Inflammatory macrophage treated with lipopolysaccharide for 1 hour (primary cell): Measurements from ENCODE around the gene IL23A.
"Not testable (repeated sequence)": the region's sequence is repeated elsewhere in the genome, so short reads cannot be mapped to it uniquely, and the experiment has no call there.

ENCODE experiments used
- DNase-seq, 2 donors: peaks; one replicate each; pipeline ENCODE4 v3.0.0-alpha.2; 2020 to 2022

Gene IL23A

GRCh38 chr12:56338308-56339157 lies at the start of gene IL23A:
IL23A (plus strand) TSS chr12:56338884; CDS start chr12:56339045, 161 bp downstream.
- peak; percentile 55 to 83 for DNase-seq

- DNase-seq, result no peak
Observed at GRCh38 chr12:56293795-56294194, 44.9 kb upstream of the IL23A start.

DNA sequence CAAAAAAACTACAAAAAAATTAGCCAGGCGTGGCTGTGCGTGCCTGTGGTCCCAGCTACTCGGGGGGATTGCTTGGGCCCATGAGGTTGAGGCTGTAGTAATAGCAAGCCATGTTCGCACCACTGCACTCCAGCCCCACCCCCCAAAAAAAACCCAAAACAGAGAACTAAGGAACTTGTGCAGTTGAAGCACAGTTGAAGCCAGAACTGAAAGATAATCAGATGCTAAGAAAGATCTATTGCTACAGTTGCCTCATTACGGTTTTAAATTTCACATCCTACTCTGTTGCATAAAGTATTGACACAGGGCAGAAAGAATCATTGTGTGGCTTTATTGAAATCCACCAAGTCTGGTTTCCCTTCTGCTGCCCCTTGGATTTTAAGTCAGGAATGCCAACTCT lies 42.4 kb upstream of the IL23A start:
- DNase-seq, result peak; percentile 68 to 74

DNA sequence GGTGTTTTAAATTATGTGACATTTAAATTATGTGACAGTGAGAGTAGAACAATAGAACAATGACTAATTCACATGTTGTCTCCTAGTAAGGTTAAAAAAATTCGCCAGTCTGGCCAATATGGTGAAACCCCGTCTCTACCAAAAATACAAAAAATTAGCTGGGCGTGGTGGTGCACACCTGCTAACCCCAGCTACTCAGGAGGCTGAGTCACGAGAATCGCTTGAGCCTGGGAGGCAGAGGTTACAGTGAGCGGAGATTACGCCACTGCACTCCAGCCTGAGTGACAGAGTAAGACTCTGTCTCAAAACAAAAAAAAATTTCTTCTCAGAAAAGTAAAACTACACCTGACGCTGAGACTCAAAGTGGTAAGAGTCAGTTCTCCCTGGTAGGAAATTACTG lies 41.3 kb upstream of the IL23A start:
- DNase-seq, result no peak

GRCh38 chr12:56298828-56299227 lies 39.9 kb upstream of the IL23A start:
- no peak for DNase-seq

- DNase-seq, result peak; percentile 28 to 38
Observed at GRCh38 chr12:56299308-56299852, 39.3 kb upstream of the IL23A start.

DNA sequence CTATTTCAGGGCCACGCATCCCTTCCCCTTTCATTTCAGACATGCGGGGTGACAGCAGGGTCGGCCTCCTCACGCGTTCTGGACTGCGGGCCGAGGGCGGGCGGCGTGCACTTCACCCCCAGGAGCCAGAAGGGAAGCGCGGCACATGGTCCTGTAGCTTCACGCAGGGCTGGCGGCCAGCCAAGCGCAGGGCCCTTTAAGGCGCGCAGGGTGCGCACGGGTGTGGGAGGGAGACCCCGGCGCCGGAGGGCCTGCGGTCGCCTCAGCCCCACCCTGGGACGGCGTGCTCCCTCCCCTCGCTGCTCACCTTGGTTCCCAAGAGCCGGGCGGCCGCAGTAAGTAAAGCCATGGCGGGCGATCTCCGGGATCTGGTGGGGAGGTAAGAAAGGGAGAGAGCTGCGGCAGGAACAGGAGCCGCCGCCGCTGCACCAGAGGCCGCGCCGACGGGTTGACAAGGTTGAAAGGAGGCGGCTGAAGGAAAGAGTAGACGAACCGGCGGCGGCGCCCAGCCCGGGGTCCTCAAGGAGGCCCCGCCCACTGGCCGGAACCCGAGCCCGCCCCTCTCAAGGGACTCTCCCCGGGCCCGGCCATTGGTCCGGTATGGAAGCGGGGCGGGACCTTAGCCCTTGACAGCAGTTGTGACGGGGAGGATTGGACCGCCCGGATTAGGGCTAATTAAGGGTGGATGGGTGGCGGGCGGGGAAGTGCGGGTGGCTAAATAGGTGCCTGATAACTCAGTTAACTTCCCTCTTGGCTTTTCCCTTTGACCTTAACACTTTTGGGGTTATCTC lies 38.6 kb upstream of the IL23A start, which contains the start of gene CS:
Gene CS, minus strand, starts transcription at position 478 of the 791 bp plus-strand sequence. Its CDS starts 129 bp downstream, at position 349.
- DNase-seq, result peak; percentile 99

DNA sequence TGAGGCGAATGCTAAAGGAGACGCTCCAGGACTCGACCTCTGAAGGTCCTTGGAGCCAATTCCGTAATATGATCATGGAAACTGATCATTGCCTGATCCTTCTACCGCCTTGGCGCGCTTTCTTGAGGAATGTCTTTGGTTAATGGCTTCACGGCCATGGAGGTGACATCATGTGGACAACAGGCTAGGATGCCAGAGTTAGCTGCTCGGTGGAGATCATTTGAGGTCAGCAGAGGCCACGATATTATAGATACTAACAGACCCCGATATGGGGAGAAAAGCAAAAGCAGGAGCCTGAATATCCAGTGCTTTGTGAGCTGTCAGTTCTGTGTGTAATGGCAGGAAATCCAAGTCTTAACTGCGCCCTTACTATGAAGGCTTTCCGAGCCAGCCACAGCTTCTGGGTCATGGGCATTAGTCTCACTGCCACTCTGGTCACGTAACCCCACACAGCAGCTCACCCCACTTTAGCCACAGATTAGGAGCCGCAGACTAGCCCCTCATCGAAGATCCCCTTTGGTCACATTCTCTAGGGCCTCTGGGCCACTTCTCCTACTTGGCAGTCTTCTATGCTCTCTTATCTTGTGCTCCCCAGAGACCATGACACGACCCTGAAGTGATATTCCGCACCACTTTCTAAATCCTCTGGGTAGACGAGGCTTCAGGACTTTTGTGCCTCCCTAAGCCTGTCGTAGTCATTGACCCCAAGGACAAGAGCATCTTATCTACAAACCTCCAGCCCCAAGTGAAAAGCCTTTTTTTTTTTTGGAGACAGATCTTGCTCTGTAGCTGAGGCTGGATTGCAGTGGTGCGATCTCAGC lies 37.8 kb upstream of the IL23A start:
- DNase-seq, result no peak

- no peak for DNase-seq
Observed at GRCh38 chr12:56304276-56304675, 34.4 kb upstream of the IL23A start.

DNA sequence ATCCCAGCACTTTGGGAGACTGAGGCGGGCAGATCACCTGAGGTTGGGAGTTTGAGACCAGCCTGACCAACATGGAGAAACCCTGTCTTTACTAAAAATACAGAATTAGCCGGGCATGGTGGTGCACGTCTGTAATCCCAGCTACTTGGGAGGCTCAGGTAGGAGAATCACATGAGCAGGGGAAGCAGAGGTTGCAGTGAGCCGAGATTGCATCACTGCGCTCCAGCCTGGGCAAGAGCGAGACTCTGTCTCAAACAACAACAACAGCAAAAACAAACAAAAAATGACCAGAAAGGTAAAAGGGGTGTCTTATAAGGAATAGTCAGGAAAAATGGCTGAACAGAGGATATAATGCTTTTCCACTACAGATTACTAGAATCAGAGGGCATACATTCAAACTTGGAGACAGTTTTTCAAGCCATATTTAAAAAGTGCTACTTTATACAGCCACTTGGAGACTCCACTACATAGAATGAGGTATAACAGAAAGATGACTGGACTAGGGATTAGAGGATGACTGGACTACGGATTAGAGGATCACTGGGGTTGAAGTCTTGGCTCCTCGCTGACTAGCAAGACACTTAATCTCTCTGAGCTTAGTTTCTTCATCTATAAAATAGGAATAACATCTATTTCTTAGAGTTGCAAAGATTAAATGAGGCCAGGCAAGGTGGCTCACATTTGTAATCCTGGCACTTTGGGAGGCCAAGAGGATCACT lies 33.7 kb upstream of the IL23A start:
- no peak for DNase-seq

DNA sequence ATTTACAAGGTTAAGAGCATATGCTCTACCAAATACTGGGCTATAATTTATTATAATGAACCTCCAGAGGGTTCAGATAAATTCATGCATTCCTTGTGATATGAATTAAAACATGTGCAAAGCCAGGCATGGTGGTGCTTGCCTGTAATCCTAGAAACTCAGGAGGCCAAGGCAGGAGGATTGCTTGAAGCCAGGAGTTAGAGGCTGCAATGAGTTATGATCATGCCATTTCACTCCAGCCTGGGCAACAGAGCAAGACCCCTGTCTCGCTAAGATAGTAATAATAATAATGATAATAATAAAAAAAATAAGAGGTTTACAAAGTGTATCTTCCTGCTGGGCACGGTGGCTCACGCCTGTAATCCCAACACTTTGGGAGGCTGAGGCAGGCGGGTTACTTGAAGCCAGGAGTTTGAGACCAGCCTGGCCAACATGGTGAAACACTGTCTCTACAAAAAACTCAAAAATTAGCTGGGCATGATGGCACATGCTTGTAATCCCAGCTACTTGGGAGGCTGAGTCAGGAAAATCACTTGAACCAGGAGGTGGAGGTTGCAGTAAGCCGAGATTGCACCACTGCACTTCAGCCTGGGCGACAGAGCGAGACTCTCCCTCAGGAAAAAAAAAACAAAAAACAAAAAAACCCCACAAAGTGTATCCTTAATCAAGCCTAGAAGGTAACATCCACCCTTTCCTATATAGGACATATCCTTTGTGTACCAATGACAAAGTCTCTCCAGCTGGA lies 31.3 kb upstream of the IL23A start:
- DNase-seq, result no peak

DNA sequence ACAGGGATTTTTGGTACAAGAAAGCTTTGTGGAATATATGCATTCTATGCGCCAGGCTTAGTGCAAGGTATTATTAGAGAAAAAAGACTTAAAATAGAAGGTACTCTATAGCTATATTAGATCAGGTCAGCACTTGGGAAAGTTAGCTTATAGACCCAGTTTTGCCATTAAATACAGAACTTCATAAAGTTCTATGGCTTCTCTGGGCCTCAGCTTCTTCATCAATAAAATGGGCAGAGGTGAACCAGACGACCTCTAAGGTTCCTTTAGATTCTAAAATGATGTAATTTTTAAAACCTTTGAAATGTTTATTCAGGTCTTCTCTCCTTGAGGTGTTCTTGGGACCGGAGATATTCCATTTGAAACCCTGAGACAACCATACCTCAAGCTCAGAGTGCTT lies 30.0 kb upstream of the IL23A start:
- DNase-seq, result no peak

DNA sequence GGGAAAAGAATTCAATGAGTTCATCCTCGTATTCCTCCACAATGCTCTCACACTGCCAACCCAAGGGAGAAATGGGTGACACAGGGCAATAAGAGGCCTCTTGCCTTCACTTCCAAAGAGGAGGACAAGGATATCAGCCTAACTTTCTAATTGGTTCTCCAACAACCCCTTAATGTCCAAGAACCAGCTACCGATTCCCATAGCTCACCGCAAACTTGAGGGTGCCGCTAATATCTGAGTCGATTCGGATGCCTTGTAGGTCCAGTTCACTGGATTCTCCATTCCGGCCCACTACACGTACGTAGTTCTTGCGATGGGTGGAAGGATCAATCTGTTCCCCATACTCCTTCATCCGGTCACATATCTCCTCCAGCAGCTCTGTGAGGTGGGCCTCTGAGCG lies 27.7 kb upstream of the IL23A start:
- no peak for DNase-seq

DNA sequence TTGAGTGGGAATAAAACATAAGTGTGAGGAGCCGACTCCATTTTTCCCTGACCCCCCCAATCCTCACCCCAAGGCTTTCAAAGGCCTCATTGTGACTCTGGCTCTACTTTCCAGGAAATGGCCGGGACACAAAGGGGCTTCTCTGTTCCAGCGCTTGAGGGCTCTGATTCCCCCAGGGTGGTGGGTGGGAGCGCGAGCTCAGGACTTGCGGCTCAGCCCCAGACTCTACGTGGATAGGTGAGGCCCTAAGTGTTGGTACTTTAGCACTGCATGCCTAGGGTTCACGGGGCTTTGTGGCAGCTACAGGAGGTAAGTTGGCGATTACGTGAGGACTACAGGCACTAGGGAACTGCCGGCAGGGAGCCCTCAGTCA lies 23.4 kb upstream of the IL23A start:
- DNase-seq, result no peak

- DNase-seq, result peak; percentile 92 to 94
Observed at GRCh38 chr12:56315622-56316473, 22.8 kb upstream of the IL23A start, which contains the start of gene CNPY2. CNPY2 (minus strand) TSS chr12:56315988; CDS start chr12:56315217, 771 bp downstream.

DNA sequence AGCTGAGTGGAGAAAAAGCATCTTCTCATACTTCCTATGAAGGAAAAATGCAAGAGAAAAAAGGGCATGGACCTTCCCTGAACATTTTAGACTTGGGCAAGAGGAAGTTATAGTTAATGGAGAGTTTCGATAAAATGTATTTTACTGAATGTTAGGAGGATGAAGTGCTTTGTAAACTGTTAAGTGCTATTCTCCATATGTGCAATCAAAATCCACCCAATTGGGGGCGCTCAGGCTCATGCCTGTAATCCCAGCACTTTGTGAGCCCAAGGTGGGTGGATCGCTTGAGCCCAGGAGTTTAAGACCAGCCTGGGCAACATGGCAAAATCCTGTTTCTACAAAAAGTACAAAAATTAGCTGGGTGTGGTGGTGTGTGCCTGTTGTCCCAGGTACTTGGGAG lies 21.0 kb upstream of the IL23A start:
- no peak for DNase-seq

DNA sequence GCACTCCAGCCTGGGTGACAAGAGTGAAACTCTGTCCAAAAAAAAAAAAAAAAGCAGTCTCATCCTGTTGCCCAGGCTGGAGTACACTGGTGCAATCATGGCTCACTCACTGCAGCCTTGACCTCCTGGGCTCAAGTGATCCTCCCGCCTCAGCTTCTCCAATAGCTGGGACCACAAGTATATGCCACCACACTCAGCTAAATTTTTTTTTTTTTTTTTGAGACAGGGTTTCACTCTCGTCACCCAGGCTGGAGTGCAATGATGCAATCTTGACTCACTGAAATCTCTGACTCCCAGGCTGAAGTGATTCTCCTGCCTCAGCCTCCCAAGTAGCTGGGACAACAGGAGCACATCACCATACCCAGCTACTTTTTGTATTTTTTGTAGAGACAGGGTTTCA lies 17.7 kb upstream of the IL23A start:
- peak; percentile 63 to 68 for DNase-seq

DNA sequence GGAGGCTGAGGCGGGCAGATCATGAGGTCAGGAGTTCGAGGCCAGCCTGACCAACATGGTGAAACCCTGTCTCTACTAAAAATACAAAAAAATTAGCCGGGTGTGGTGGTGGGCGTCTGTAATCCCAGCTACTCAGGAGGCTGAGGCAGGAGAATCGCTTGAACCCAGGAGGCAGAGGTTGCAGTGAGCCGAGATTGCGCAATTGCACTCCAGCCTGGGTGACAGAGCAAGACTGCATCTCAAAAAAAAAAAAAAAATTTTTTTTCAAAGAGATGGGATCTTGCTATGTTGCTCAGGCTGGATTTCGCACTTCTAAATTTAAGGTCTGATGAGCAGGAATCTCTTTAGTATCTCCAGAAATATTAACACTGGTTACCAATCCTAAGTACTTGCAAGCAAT lies 17.1 kb upstream of the IL23A start:
- not testable (repeated sequence) for DNase-seq

DNA sequence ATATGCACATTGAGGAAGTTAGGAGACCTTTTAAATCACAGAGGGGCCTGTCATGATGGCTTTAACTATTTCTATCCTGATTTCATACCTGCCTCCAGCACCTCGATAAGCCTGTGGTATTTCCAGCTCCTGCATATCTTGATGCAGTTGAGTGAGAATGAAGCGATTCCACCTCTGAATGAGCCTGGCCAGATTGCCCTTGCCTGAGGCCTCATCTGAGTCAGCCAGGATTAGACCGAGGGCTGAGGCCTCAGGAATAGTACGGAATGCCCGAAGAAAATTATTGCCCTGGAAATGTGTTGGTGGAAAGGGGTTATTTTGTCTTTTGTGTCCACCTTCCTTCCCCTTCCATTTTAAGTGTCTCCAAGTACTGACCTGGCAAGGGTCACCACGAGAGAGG lies 14.5 kb upstream of the IL23A start:
- no peak for DNase-seq

DNA sequence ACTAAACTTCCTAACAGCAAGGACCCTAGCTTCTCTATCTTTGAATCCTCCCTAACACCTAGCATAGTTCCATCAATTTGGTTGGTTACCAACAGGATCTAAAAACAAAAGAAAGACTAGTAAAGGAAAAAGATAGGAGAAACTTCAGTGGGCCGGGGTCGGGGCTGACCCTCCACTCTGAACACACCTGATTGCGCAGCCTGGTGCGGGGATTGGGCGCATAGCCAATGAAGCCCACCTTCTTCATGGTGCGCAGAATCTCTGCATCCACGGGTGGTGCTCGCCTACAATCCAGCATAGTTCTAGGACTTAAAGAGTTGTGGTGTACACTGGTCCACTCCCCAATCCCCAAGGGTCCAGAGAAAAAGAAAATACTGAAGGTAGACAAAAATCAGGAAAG lies 12.6 kb upstream of the IL23A start:
- no peak for DNase-seq
